Activated T-helper 1 cell treated with anti-CD3 and anti-CD28 coated beads, Interleukin-12 subunit alpha, Interleukin-12 subunit beta, Interleukin-2, Interleukin-4 antibody, amounts not matched to agents 30 ng/mL and 10 ng/mL and 1 ng/mL, durations not matched to agents 14 hours and 24 hours and 36 hours (primary cell): ENCODE results near the gene NTRK3. TPM values are rescaled to one million over a fixed set of nuclear protein-coding genes. Genes with fewer than 3 reads are reported as not detected.

Experiments
- DNase-seq: peaks from one replicate; pipeline ENCODE4 v3.0.0; 2021; ENCODE audit warnings: low spot score
- H3K27ac Mint-ChIP-seq: one replicate; pipeline ENCODE4 v1.8.0; 2021; ENCODE audit warnings: mild to moderate bottlenecking, mixed read lengths
- H3K27me3 Mint-ChIP-seq: one replicate; pipeline ENCODE4 v1.8.0; 2022; ENCODE audit warnings: mild to moderate bottlenecking, moderate library complexity, mixed read lengths; ENCODE audit not compliant: insufficient read depth
- H3K36me3 Mint-ChIP-seq: one replicate; pipeline ENCODE4 v1.8.0; 2021; ENCODE audit warnings: low read depth, mixed read lengths
- H3K4me1 Mint-ChIP-seq: one replicate; pipeline ENCODE4 v1.8.0; 2021; ENCODE audit warnings: low read depth, mixed read lengths
- H3K4me3 Mint-ChIP-seq: one replicate; pipeline ENCODE4 v1.8.0; 2021; ENCODE audit warnings: mild to moderate bottlenecking, moderate library complexity, mixed read lengths
- H3K9me3 Mint-ChIP-seq: one replicate; pipeline ENCODE4 v1.8.0; 2021; ENCODE audit warnings: mixed read lengths
- intact Hi-C: fragments of 100-400 bp; cut with micrococcal nuclease; formaldehyde crosslinking; loops from one replicate; pipeline ENCODE4 v1.15.1; 2024
- total RNA-seq: library from RNA; stranded (reverse); gene quantifications from 2 replicates; pipeline ENCODE4 v1.2.3, GENCODE V29; 2022

NTRK3 gene
- total RNA-seq, 1 donor from 2014 or later: 0.29 TPM

- intact Hi-C loops: no loop called here
- H3K27ac Mint-ChIP-seq: no peak overlapping the region
- no peak for DNase-seq
These were observed 21.8 kb downstream of the NTRK3 start for GRCh38 chr15:88234711-88235110.

GRCh38 chr15:88233921-88234320 is 22.6 kb downstream of the NTRK3 start:
- no peaks in the 10 kb centered on the region for H3K27me3 Mint-ChIP-seq
- H3K36me3 Mint-ChIP-seq: no peaks in the 10 kb centered on the region
- intact Hi-C loops: no loop called here
- H3K4me1 Mint-ChIP-seq: no peaks in the 10 kb centered on the region
- H3K9me3 Mint-ChIP-seq: no peaks in the 10 kb centered on the region
- no peak overlapping the region for H3K4me3 Mint-ChIP-seq
- no peak overlapping the region for H3K27ac Mint-ChIP-seq
- DNase-seq: no peak

More at GRCh38 chr15:88234711-88235110, 21.8 kb downstream of the NTRK3 start:
- H3K36me3 Mint-ChIP-seq: no peaks in the 10 kb centered on the region
- H3K27me3 Mint-ChIP-seq: peaks cover 2% of the 10 kb centered on the region
- H3K4me1 Mint-ChIP-seq: no peaks in the 10 kb centered on the region
- H3K4me3 Mint-ChIP-seq: no peak overlapping the region
- no peaks in the 10 kb centered on the region for H3K9me3 Mint-ChIP-seq

GRCh38 chr15:88232771-88233201 is 23.8 kb downstream of the NTRK3 start:
- intact Hi-C loops: no loop called here

GRCh38 chr15:88231909-88232644 is 24.5 kb downstream of the NTRK3 start:
- no peak overlapping the region for H3K4me3 Mint-ChIP-seq
- intact Hi-C loops: no loop called here
- H3K27ac Mint-ChIP-seq: no peak overlapping the region
- H3K36me3 Mint-ChIP-seq: no peaks in the 10 kb centered on the region
- no peaks in the 10 kb centered on the region for H3K27me3 Mint-ChIP-seq
- H3K4me1 Mint-ChIP-seq: no peaks in the 10 kb centered on the region
- DNase-seq: no peak
- no peaks in the 10 kb centered on the region for H3K9me3 Mint-ChIP-seq

More at GRCh38 chr15:88232771-88233201, 23.8 kb downstream of the NTRK3 start:
- no peak overlapping the region for H3K4me3 Mint-ChIP-seq
- no peaks in the 10 kb centered on the region for H3K27me3 Mint-ChIP-seq
- DNase-seq: no peak
- no peaks in the 10 kb centered on the region for H3K36me3 Mint-ChIP-seq
- no peaks in the 10 kb centered on the region for H3K9me3 Mint-ChIP-seq
- H3K27ac Mint-ChIP-seq: no peak overlapping the region
- no peaks in the 10 kb centered on the region for H3K4me1 Mint-ChIP-seq

- Mint-ChIP-seq H3K4me3 (no peak overlapping the region), H3K36me3 (no peaks in the 10 kb centered on the region), H3K27ac (no peak overlapping the region), H3K4me1 (no peaks in the 10 kb centered on the region), H3K9me3 (no peaks in the 10 kb centered on the region), H3K27me3 (no peaks in the 10 kb centered on the region)
- intact Hi-C loops: no loop called here
- no peak for DNase-seq
These were observed 25.7 kb downstream of the NTRK3 start for GRCh38 chr15:88230823-88231222.

GRCh38 chr15:88225461-88225860 is 31.1 kb downstream of the NTRK3 start:
- Mint-ChIP-seq H3K27me3 (no peaks in the 10 kb centered on the region), H3K9me3 (no peaks in the 10 kb centered on the region), H3K4me3 (no peak overlapping the region), H3K36me3 (no peaks in the 10 kb centered on the region), H3K4me1 (no peaks in the 10 kb centered on the region), H3K27ac (no peak overlapping the region)
- DNase-seq: no peak
- intact Hi-C loops: no loop called here

- no peak overlapping the region for H3K27ac Mint-ChIP-seq
- no peaks in the 10 kb centered on the region for H3K9me3 Mint-ChIP-seq
- H3K4me3 Mint-ChIP-seq: no peak overlapping the region
- no peaks in the 10 kb centered on the region for H3K27me3 Mint-ChIP-seq
- DNase-seq: no peak
- H3K4me1 Mint-ChIP-seq: no peaks in the 10 kb centered on the region
- no peaks in the 10 kb centered on the region for H3K36me3 Mint-ChIP-seq
- intact Hi-C loops: no loop called here
These were observed 33.5 kb downstream of the NTRK3 start for GRCh38 chr15:88223084-88223483.

GRCh38 chr15:88221836-88222235 is 34.7 kb downstream of the NTRK3 start:
- Mint-ChIP-seq H3K9me3 (no peaks in the 10 kb centered on the region), H3K27me3 (no peaks in the 10 kb centered on the region), H3K36me3 (no peaks in the 10 kb centered on the region), H3K27ac (no peak overlapping the region), H3K4me3 (no peak overlapping the region), H3K4me1 (no peaks in the 10 kb centered on the region)
- intact Hi-C loops: no loop called here
- no peak for DNase-seq

GRCh38 chr15:88220443-88221335 is 35.9 kb downstream of the NTRK3 start:
- intact Hi-C loops: no loop called here
- no peak overlapping the region for H3K27ac Mint-ChIP-seq
- H3K4me3 Mint-ChIP-seq: no peak overlapping the region
- no peaks in the 10 kb centered on the region for H3K27me3 Mint-ChIP-seq
- no peaks in the 10 kb centered on the region for H3K4me1 Mint-ChIP-seq
- H3K9me3 Mint-ChIP-seq: no peaks in the 10 kb centered on the region
- no peak for DNase-seq
- H3K36me3 Mint-ChIP-seq: no peaks in the 10 kb centered on the region

- no peak for DNase-seq
- Mint-ChIP-seq H3K4me1 (no peaks in the 10 kb centered on the region), H3K36me3 (no peaks in the 10 kb centered on the region), H3K9me3 (no peaks in the 10 kb centered on the region), H3K27me3 (no peaks in the 10 kb centered on the region), H3K4me3 (no peak overlapping the region), H3K27ac (no peak overlapping the region)
- intact Hi-C loops: no loop called here
These were observed 36.9 kb downstream of the NTRK3 start for GRCh38 chr15:88219623-88220022.

GRCh38 chr15:88218557-88219221 is 37.9 kb downstream of the NTRK3 start:
- intact Hi-C loops: no loop called here
- Mint-ChIP-seq H3K4me1 (no peaks in the 10 kb centered on the region), H3K4me3 (no peak overlapping the region), H3K27me3 (no peaks in the 10 kb centered on the region), H3K27ac (no peak overlapping the region), H3K9me3 (no peaks in the 10 kb centered on the region), H3K36me3 (no peaks in the 10 kb centered on the region)
- no peak for DNase-seq

- H3K36me3 Mint-ChIP-seq: no peaks in the 10 kb centered on the region
- H3K27ac Mint-ChIP-seq: no peak overlapping the region
- no peaks in the 10 kb centered on the region for H3K9me3 Mint-ChIP-seq
- H3K4me1 Mint-ChIP-seq: no peaks in the 10 kb centered on the region
- no peak overlapping the region for H3K4me3 Mint-ChIP-seq
- no peak for DNase-seq
- intact Hi-C loops: no loop called here
- H3K27me3 Mint-ChIP-seq: no peaks in the 10 kb centered on the region
These were observed 41.4 kb downstream of the NTRK3 start for GRCh38 chr15:88215066-88215648.
